ENCODE measurements around the gene SMIM35.

GRCh38 chr11:118047749-118048148, 39.0 kb downstream of the SMIM35 start:
- TF ChIP-seq CTCF (IDR thresholded peaks at IDR 0.05; ENCODE audit: low read depth, low read length, poor library complexity, severe bottlenecking) (no peak), EZH2phosphoT487 (IDR thresholded peaks at IDR 0.05; ENCODE audit: borderline replicate concordance, low read length) (no peak)

Measured in DOHH2 (cell line).